CD8-positive, alpha-beta memory T cell (primary cell): ENCODE data around the gene KCNQ5. TPM values are rescaled to one million over a fixed set of nuclear protein-coding genes. Genes with fewer than 3 reads are reported as not detected.
"Not testable (repeated sequence)": the region's sequence is repeated elsewhere in the genome, so short reads cannot be mapped to it uniquely, and the experiment has no call there.

Experiments used
- CTCF ChIA-PET: fragments of 350-600 bp; sonication (Branson Sonifier 250); formaldehyde crosslinking; loops from one replicate; lab custom pipeline; 2021; ENCODE audit warnings: antibody characterized with exemption; lab: Charles Lee
- POLR2A ChIA-PET: fragments of 350-600 bp; sonication (Branson Sonifier 250); formaldehyde crosslinking; loops from one replicate; lab custom pipeline; 2021; ENCODE audit warnings: antibody characterized with exemption; lab: Charles Lee
- DNase-seq, 5 donors: peaks; one replicate each; pipeline versions ENCODE4 v3.0.0 to v3.0.0-alpha.2; 2020 to 2022; ENCODE audit warnings: mixed read lengths in 1 of 5
- H3K27ac ChIP-seq: one replicate; pipeline ENCODE4 v1.7.0; 2013; ENCODE audit warnings: low read depth, mild to moderate bottlenecking, low read length, moderate library complexity
- H3K27me3 ChIP-seq: 2 replicates; pipeline ENCODE4 v1.7.0; 2013; ENCODE audit warnings: low read length, mild to moderate bottlenecking; ENCODE audit not compliant: insufficient read depth, poor library complexity, severe bottlenecking
- H3K36me3 ChIP-seq: 2 replicates; pipeline ENCODE4 v1.7.0; 2013; ENCODE audit warnings: mild to moderate bottlenecking, low read length, moderate library complexity; ENCODE audit not compliant: insufficient read depth
- H3K4me1 ChIP-seq: 2 replicates; pipeline ENCODE4 v1.7.0; 2013; ENCODE audit warnings: mild to moderate bottlenecking, low read length, moderate library complexity; ENCODE audit not compliant: insufficient read depth
- H3K4me3 ChIP-seq: 2 replicates; pipeline ENCODE4 v1.7.0; 2013; ENCODE audit warnings: mild to moderate bottlenecking, low read length
- H3K9me3 ChIP-seq: 2 replicates; pipeline ENCODE4 v1.7.0; 2013; ENCODE audit warnings: mild to moderate bottlenecking, low read length
- H3K27ac Mint-ChIP-seq, 8 donors: one replicate each; pipeline ENCODE4 v1.8.0; 2020 to 2021; ENCODE audit warnings: mixed read lengths in 8 of 8, mild to moderate bottlenecking in 6 of 8, inconsistent platforms in 3 of 8, moderate library complexity in 3 of 8
- H3K27me3 Mint-ChIP-seq, 2 donors: one replicate each; pipeline ENCODE4 v1.8.0; 2020 to 2021; ENCODE audit warnings: mixed read lengths in 2 of 2, mild to moderate bottlenecking in 1 of 2, moderate library complexity in 1 of 2
- H3K36me3 Mint-ChIP-seq, 3 donors: one replicate each; pipeline ENCODE4 v1.8.0; 2020 to 2021; ENCODE audit warnings: mixed read lengths in 3 of 3, inconsistent platforms in 1 of 3, mild to moderate bottlenecking in 1 of 3
- H3K4me1 Mint-ChIP-seq, 3 donors: one replicate each; pipeline ENCODE4 v1.8.0; 2020 to 2021; ENCODE audit warnings: mixed read lengths in 3 of 3, inconsistent platforms in 1 of 3, mild to moderate bottlenecking in 1 of 3
- H3K4me3 Mint-ChIP-seq, 7 donors: one replicate each; pipeline ENCODE4 v1.8.0; 2020 to 2021; ENCODE audit warnings: mixed read lengths in 7 of 7, mild to moderate bottlenecking in 6 of 7, moderate library complexity in 4 of 7, inconsistent platforms in 2 of 7
- H3K9me3 Mint-ChIP-seq, 5 donors: one replicate each; pipeline ENCODE4 v1.8.0; 2020 to 2022; ENCODE audit warnings: mixed read lengths in 5 of 5, mild to moderate bottlenecking in 3 of 5, moderate library complexity in 2 of 5, inconsistent platforms in 1 of 5
- polyA plus RNA-seq: library from polyadenylated mRNA; unstranded; fragments of 300-500 nt; fragmentation: Illumina TruSeq; gene quantifications from one replicate; pipeline ENCODE4 v1.2.3, GENCODE V29; 2021
- total RNA-seq, 2 experiments: library from RNA; stranded (reverse); gene quantifications; one replicate each; pipeline ENCODE4 v1.2.3, GENCODE V29; 2021

The KCNQ5 gene
- total and polyA plus RNA-seq, 3 experiments from 2014 or later = 0.85 to 8.5 (median 7.9) TPM

DNA sequence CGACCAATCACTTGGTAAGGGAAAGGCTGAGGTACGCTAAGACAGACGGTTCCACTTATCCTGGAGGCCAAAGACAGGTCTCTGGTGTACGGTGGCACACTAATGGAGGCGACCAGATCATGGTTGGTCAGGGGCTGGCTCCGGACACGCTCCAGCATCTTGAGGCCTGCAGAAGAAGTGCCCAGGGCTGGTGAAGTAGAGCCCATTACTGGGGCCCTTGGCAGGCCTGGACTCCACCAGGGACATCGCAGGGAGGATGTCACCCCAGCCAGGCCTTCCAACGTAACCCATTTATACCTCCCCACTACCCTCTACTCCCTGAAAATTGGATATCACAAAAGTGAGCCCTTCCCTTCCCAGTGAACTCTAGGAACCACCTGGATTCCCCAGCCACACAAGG, 587.3 kb downstream of the KCNQ5 start:
- Mint-ChIP-seq H3K4me3 (no peak overlapping the region), H3K27ac (no peak overlapping the region), H3K36me3 (no peaks in the 10 kb centered on the region), H3K4me1 (no peaks in the 10 kb centered on the region), H3K9me3 (no peaks in the 10 kb centered on the region), H3K27me3 (peaks cover 0 to 5% of the 10 kb centered on the region in 2 donors)
- Histone ChIP-seq H3K4me1 (no peaks in the 10 kb centered on the region), H3K36me3 (no peaks in the 10 kb centered on the region), H3K9me3 (no peaks in the 10 kb centered on the region), H3K27me3 (no peaks in the 10 kb centered on the region), H3K27ac (no peak overlapping the region), H3K4me3 (no peak overlapping the region)
- DNase-seq = no peak
- CTCF ChIA-PET = no interaction called here
- POLR2A ChIA-PET = no interaction called here

DNA sequence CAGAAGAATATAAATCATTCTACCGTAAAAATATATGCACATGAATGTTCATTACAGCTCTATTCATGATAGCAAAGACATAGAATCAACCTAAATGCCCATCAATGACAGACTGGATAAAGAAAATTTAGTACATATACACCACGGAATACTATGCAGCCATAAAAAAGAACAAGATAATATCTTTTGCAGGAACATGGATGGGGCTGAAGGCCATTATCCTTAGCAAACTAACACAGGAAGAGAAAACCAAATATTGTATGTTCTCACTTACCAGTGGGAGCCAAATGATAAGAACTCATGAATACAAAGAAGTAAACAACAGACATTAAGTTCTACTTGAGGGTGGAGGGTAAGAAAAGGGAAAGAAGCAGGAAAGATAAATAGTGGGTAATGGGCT, 595.0 kb downstream of the KCNQ5 start:
- Histone ChIP-seq H3K27ac (no peak overlapping the region), H3K27me3 (no peaks in the 10 kb centered on the region), H3K4me3 (no peak overlapping the region), H3K4me1 (no peaks in the 10 kb centered on the region), H3K36me3 (no peaks in the 10 kb centered on the region), H3K9me3 (no peaks in the 10 kb centered on the region)
- ChIA-PET CTCF (no interaction called here), POLR2A (no interaction called here)
- Mint-ChIP-seq H3K27me3 (peaks cover 0 to 13% of the 10 kb centered on the region in 2 donors), H3K4me3 (no peak overlapping the region), H3K9me3 (peaks cover 0 to 4% (median 1%) of the 10 kb centered on the region in 5 donors), H3K4me1 (no peaks in the 10 kb centered on the region), H3K36me3 (no peaks in the 10 kb centered on the region), H3K27ac (no peak overlapping the region)
- DNase-seq = no peak

DNA sequence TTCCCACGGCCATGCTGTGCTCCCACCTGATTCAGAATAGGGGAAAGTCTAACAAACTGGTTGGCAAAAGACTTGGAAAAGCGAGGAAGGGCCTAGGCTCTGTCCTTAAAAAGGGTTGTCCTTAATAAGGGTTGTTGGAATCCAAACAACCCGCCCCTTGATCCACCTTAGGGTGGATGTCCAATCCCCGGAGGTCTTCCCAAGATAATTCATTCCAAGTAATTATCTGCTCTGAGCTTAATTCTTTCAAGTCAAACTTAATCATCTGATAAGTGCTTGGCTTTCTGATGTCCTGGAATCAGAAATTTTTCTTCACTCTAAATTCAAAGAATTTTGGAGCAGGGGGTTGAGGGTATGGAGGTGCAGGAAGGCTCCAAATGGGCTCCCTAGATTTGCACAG, 603.5 kb downstream of the KCNQ5 start, which contains the start of gene KHDC1L:
Gene KHDC1L (minus strand): TSS at position 101 of the 400 bp plus-strand sequence. CDS start 88 bp downstream, at position 13.
- CTCF ChIA-PET = no interaction called here
- Histone ChIP-seq H3K36me3 (no peaks in the 10 kb centered on the region), H3K27me3 (no peaks in the 10 kb centered on the region), H3K4me3 (no peak within 1 kb of the TSS), H3K27ac (no peak within 1 kb of the TSS), H3K4me1 (no peaks in the 10 kb centered on the region), H3K9me3 (no peaks in the 10 kb centered on the region)
- H3K4me3 Mint-ChIP-seq = no peak within 1 kb of the TSS
- POLR2A ChIA-PET = no interaction called here
- H3K4me1 Mint-ChIP-seq = no peaks in the 10 kb centered on the region
- no peaks in the 10 kb centered on the region for H3K9me3 Mint-ChIP-seq
- peak within 1 kb of the TSS in 2 of 8 donors; percentile 29 to 60 for H3K27ac Mint-ChIP-seq
- no peak for DNase-seq
- H3K36me3 Mint-ChIP-seq = peaks cover 0 to 1% (median 0%) of the 10 kb centered on the region in 3 donors
- no peaks in the 10 kb centered on the region for H3K27me3 Mint-ChIP-seq

GRCh38 chr6:73227606-73228255, 605.9 kb downstream of the KCNQ5 start:
- Mint-ChIP-seq H3K36me3 (peaks cover 0 to under 1% (median 0%) of the 10 kb centered on the region in 3 donors), H3K27me3 (no peaks in the 10 kb centered on the region), H3K4me3 (no peak overlapping the region), H3K27ac (no peak overlapping the region), H3K9me3 (no peaks in the 10 kb centered on the region), H3K4me1 (no peaks in the 10 kb centered on the region)
- DNase-seq = no peak
- ChIA-PET POLR2A (no interaction called here), CTCF (no interaction called here)
- Histone ChIP-seq H3K27me3 (no peaks in the 10 kb centered on the region), H3K4me1 (no peaks in the 10 kb centered on the region), H3K4me3 (no peak overlapping the region), H3K27ac (no peak overlapping the region), H3K9me3 (no peaks in the 10 kb centered on the region), H3K36me3 (no peaks in the 10 kb centered on the region)

DNA sequence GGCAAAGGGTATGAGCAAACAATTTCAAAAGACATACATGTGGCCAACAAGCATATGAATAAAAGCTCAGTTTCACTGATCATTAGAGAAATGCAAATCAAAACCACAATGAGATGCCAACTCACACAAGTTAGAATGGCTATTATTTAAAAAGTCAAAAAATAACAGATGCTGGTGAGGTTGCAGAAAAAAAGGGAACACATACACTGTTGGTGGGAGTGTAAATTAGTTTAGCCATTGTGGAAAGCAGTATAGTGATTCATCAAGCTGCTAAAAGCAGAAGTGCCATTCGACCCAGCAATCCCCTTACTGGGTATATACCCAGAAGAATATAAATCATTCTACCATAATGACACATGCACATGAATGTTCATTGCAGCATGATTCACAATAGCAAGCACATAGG, 610.1 kb downstream of the KCNQ5 start:
- H3K36me3 Mint-ChIP-seq = no peaks in the 10 kb centered on the region
- H3K4me1 ChIP-seq = no peaks in the 10 kb centered on the region
- no peak for DNase-seq
- ChIA-PET POLR2A (no interaction called here), CTCF (interaction anchor here (1.2 kb wide), 1 partner anchor 33 kb away, joined by 3 read pairs; no protein-coding TSS in a partner anchor)
- H3K27ac ChIP-seq = no peak overlapping the region
- no peak overlapping the region for H3K4me3 Mint-ChIP-seq
- H3K9me3 ChIP-seq = no peaks in the 10 kb centered on the region
- no peak overlapping the region for H3K4me3 ChIP-seq
- H3K27me3 ChIP-seq = no peaks in the 10 kb centered on the region
- no peaks in the 10 kb centered on the region for H3K27me3 Mint-ChIP-seq
- no peaks in the 10 kb centered on the region for H3K4me1 Mint-ChIP-seq
- H3K36me3 ChIP-seq = no peaks in the 10 kb centered on the region
- H3K9me3 Mint-ChIP-seq = no peaks in the 10 kb centered on the region
- H3K27ac Mint-ChIP-seq = no peak overlapping the region

GRCh38 chr6:73233048-73233447, 611.2 kb downstream of the KCNQ5 start:
- Histone ChIP-seq H3K27me3 (no peaks in the 10 kb centered on the region), H3K9me3 (no peaks in the 10 kb centered on the region), H3K4me1 (no peaks in the 10 kb centered on the region), H3K27ac (no peak overlapping the region), H3K36me3 (no peaks in the 10 kb centered on the region), H3K4me3 (no peak overlapping the region)
- Mint-ChIP-seq H3K27me3 (no peaks in the 10 kb centered on the region), H3K36me3 (no peaks in the 10 kb centered on the region), H3K27ac (peak overlapping the region in 1 of 8 donors; percentile 30), H3K9me3 (no peaks in the 10 kb centered on the region), H3K4me1 (no peaks in the 10 kb centered on the region), H3K4me3 (no peak overlapping the region)
- ChIA-PET CTCF (interaction anchor here (1.0 kb wide), 1 partner anchor 9 kb away, joined by 3 read pairs; no protein-coding TSS in a partner anchor), POLR2A (no interaction called here)
- DNase-seq = no peak

- H3K27me3 ChIP-seq, H3K4me3 Mint-ChIP-seq, H3K4me1 ChIP-seq, POLR2A ChIA-PET, H3K9me3 ChIP-seq, CTCF ChIA-PET, H3K27ac Mint-ChIP-seq, DNase-seq, H3K27ac ChIP-seq, H3K9me3 Mint-ChIP-seq, H3K36me3 Mint-ChIP-seq, H3K4me1 Mint-ChIP-seq, H3K4me3 ChIP-seq, H3K27me3 Mint-ChIP-seq, H3K36me3 ChIP-seq: not testable (repeated sequence)
Measured at GRCh38 chr6:73233971-73234370, 612.1 kb downstream of the KCNQ5 start.

DNA sequence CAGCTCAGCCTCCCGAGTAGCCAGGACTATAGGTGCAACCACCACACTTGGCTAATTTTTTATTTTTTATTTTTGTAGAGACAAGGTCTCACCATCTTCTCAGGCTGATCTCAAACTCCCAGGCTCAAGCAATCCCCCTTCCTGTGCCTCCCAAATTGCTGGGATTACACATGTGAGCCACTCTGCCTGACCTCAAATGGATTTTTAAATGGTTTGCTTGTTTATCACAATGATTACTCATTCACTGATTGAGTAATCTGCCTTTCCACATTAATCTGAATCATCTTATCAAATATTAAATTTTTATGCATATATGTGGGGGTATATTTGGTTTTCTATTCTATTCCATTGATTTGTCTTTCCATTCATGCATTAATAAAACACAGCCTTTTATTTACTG, 612.9 kb downstream of the KCNQ5 start:
- no peaks in the 10 kb centered on the region for H3K36me3 ChIP-seq
- CTCF ChIA-PET = no interaction called here
- no peaks in the 10 kb centered on the region for H3K27me3 Mint-ChIP-seq
- no peak overlapping the region for H3K4me3 ChIP-seq
- POLR2A ChIA-PET = no interaction called here
- H3K4me3 Mint-ChIP-seq = no peak overlapping the region
- H3K27ac Mint-ChIP-seq = no peak overlapping the region
- no peaks in the 10 kb centered on the region for H3K4me1 Mint-ChIP-seq
- no peaks in the 10 kb centered on the region for H3K4me1 ChIP-seq
- no peaks in the 10 kb centered on the region for H3K9me3 Mint-ChIP-seq
- no peaks in the 10 kb centered on the region for H3K27me3 ChIP-seq
- no peak for DNase-seq
- no peaks in the 10 kb centered on the region for H3K9me3 ChIP-seq
- no peak overlapping the region for H3K27ac ChIP-seq
- H3K36me3 Mint-ChIP-seq = no peaks in the 10 kb centered on the region
